ENCODE data around the gene DST.

The DST gene

GRCh38 chr6:56535626-56536025 lies 107.1 kb downstream of the DST start:
- H3K27ac ChIP-seq, result no peak overlapping the region
- H3K4me3 ChIP-seq, result no peak overlapping the region
- no peak overlapping the region for H3K9ac ChIP-seq
- H3K9me3 ChIP-seq (replicated peaks in 1 of 11), result no peaks in the 10 kb centered on the region
- no peak for TF ChIP-seq Cebpa-rat (IDR thresholded peaks at IDR 0.05)
- H3K36me3 ChIP-seq, result peaks cover 8 to 57% (median 20%) of the 10 kb centered on the region in 11 experiments; a peak in 16 of 22 replicates
- no peaks in the 10 kb centered on the region for H3K27me3 ChIP-seq
- H4K20me1 ChIP-seq, result 0 out of 22 replicates have a peak, but pooled peaks cover 0 to 9% (median 0%) of the 10 kb centered on the region in 11 experiments
- peaks cover 0 to 13% (median 0%) of the 10 kb centered on the region in 10 experiments; a peak in 6 of 20 replicates for H3K4me1 ChIP-seq
- no peak overlapping the region for H3K4me2 ChIP-seq

GRCh38 chr6:56534680-56535419 lies 107.8 kb downstream of the DST start:
- Histone ChIP-seq H3K9ac (no peak overlapping the region), H3K27me3 (no peaks in the 10 kb centered on the region), H4K20me1 (0 out of 22 replicates have a peak, but pooled peaks cover 0 to 3% (median 0%) of the 10 kb centered on the region in 11 experiments), H3K4me2 (no peak overlapping the region), H3K4me3 (no peak overlapping the region), H3K27ac (no peak overlapping the region), H3K36me3 (peaks cover 8 to 63% (median 22%) of the 10 kb centered on the region in 11 experiments; a peak in 16 of 22 replicates), H3K9me3 (replicated peaks in 1 of 11) (no peaks in the 10 kb centered on the region), H3K4me1 (peaks cover 0 to 5% (median 0%) of the 10 kb centered on the region in 10 experiments; a peak in 6 of 20 replicates)
- TF ChIP-seq Cebpa-rat (IDR thresholded peaks at IDR 0.05), result no peak

GRCh38 chr6:56532766-56533551 lies 109.7 kb downstream of the DST start:
- H3K27ac ChIP-seq, result no peak overlapping the region
- no peak overlapping the region for H3K4me2 ChIP-seq
- H3K36me3 ChIP-seq, result peaks cover 14 to 82% (median 29%) of the 10 kb centered on the region in 11 experiments; a peak in 16 of 22 replicates
- TF ChIP-seq Cebpa-rat (IDR thresholded peaks at IDR 0.05), result no peak
- no peak overlapping the region for H3K4me3 ChIP-seq
- no peaks in the 10 kb centered on the region for H4K20me1 ChIP-seq
- no peaks in the 10 kb centered on the region for H3K4me1 ChIP-seq
- H3K9me3 ChIP-seq (replicated peaks in 1 of 11), result no peaks in the 10 kb centered on the region
- no peak overlapping the region for H3K9ac ChIP-seq
- H3K27me3 ChIP-seq, result no peaks in the 10 kb centered on the region

GRCh38 chr6:56531839-56532595 lies 110.7 kb downstream of the DST start:
- TF ChIP-seq Cebpa-rat (IDR thresholded peaks at IDR 0.05), result no peak
- no peak overlapping the region for H3K27ac ChIP-seq
- H3K27me3 ChIP-seq, result no peaks in the 10 kb centered on the region
- no peak overlapping the region for H3K4me2 ChIP-seq
- H3K36me3 ChIP-seq, result peaks cover 19 to 91% (median 35%) of the 10 kb centered on the region in 11 experiments; a peak in 17 of 22 replicates
- no peaks in the 10 kb centered on the region for H3K4me1 ChIP-seq
- no peaks in the 10 kb centered on the region for H4K20me1 ChIP-seq
- no peaks in the 10 kb centered on the region for H3K9me3 ChIP-seq (replicated peaks in 1 of 11)
- H3K9ac ChIP-seq, result no peak overlapping the region
- H3K4me3 ChIP-seq, result no peak overlapping the region

GRCh38 chr6:56529594-56530191 lies 113.0 kb downstream of the DST start:
- H3K4me1 ChIP-seq, result no peaks in the 10 kb centered on the region
- peaks cover 17 to 91% (median 42%) of the 10 kb centered on the region in 11 experiments; a peak in 19 of 22 replicates for H3K36me3 ChIP-seq
- no peaks in the 10 kb centered on the region for H3K9me3 ChIP-seq (replicated peaks in 1 of 11)
- H4K20me1 ChIP-seq, result no peaks in the 10 kb centered on the region
- no peak overlapping the region for H3K4me2 ChIP-seq
- no peak overlapping the region for H3K9ac ChIP-seq
- no peak for TF ChIP-seq Cebpa-rat (IDR thresholded peaks at IDR 0.05)
- no peak overlapping the region for H3K27ac ChIP-seq
- no peak overlapping the region for H3K4me3 ChIP-seq
- H3K27me3 ChIP-seq, result no peaks in the 10 kb centered on the region

- no peaks in the 10 kb centered on the region for H3K4me1 ChIP-seq
- H3K36me3 ChIP-seq, result peaks cover 17 to 92% (median 39%) of the 10 kb centered on the region in 11 experiments; a peak in 18 of 22 replicates
- no peak for TF ChIP-seq Cebpa-rat (IDR thresholded peaks at IDR 0.05)
- H3K9ac ChIP-seq, result no peak overlapping the region
- no peaks in the 10 kb centered on the region for H3K9me3 ChIP-seq (replicated peaks in 1 of 11)
- H3K27me3 ChIP-seq, result no peaks in the 10 kb centered on the region
- no peak overlapping the region for H3K4me3 ChIP-seq
- no peak overlapping the region for H3K27ac ChIP-seq
- no peak overlapping the region for H3K4me2 ChIP-seq
- H4K20me1 ChIP-seq, result no peaks in the 10 kb centered on the region
Measured at GRCh38 chr6:56528412-56528841, 114.3 kb downstream of the DST start.

- H3K4me3 ChIP-seq, result no peak overlapping the region
- peaks cover 17 to 92% (median 36%) of the 10 kb centered on the region in 11 experiments; a peak in 18 of 22 replicates for H3K36me3 ChIP-seq
- no peak overlapping the region for H3K4me2 ChIP-seq
- no peak for TF ChIP-seq Cebpa-rat (IDR thresholded peaks at IDR 0.05)
- H3K9me3 ChIP-seq (replicated peaks in 1 of 11), result no peaks in the 10 kb centered on the region
- no peaks in the 10 kb centered on the region for H3K4me1 ChIP-seq
- no peak overlapping the region for H3K9ac ChIP-seq
- H3K27ac ChIP-seq, result no peak overlapping the region
- H3K27me3 ChIP-seq, result no peaks in the 10 kb centered on the region
- no peaks in the 10 kb centered on the region for H4K20me1 ChIP-seq
Measured at GRCh38 chr6:56527934-56528333, 114.8 kb downstream of the DST start.

GRCh38 chr6:56526860-56527544 lies 115.7 kb downstream of the DST start:
- Histone ChIP-seq H3K36me3 (peaks cover 12 to 92% (median 33%) of the 10 kb centered on the region in 11 experiments; a peak in 18 of 22 replicates), H3K4me2 (no peak overlapping the region), H3K27me3 (no peaks in the 10 kb centered on the region), H3K4me1 (no peaks in the 10 kb centered on the region), H3K9me3 (replicated peaks in 1 of 11) (no peaks in the 10 kb centered on the region), H4K20me1 (no peaks in the 10 kb centered on the region), H3K27ac (no peak overlapping the region), H3K4me3 (no peak overlapping the region), H3K9ac (no peak overlapping the region)
- no peak for TF ChIP-seq Cebpa-rat (IDR thresholded peaks at IDR 0.05)

Measured in BLaER1 treated with 17β-estradiol and CSF1 and Interleukin-3, amounts not matched to agents 10 nM and 100 nM (cell line).